ENCODE results near the gene CYP3A5.
A peak's percentile ranks its signal among the peaks of the same experiment; 100 is the strongest.

The CYP3A5 gene

DNA sequence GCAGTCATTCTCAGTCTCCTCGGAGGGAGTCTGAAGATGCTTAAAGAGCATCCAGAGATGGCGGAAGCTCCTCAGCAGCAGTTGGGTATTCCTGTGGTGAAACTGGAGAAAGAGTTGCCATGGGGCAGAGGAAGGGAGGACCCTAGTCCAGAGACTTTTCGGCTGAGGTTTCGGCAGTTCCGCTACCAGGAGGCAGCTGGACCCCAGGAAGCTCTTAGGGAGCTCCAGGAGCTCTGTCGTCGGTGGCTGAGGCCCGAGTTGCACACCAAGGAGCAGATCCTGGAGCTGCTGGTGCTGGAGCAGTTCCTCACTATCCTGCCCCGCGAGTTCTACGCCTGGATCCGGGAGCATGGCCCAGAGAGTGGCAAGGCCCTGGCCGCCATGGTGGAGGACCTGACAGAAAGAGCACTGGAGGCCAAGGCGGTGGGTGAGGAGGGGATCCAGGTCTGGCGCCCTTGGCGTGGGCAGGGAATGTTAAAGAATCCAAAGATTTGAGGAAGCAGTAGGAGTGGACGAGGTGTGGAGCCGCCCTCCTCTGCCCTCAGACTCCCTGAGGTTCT lies 60.1 kb downstream of the CYP3A5 start:
- H3K27ac Mint-ChIP-seq, result peak overlapping the region; percentile 96
- H3K4me3 Mint-ChIP-seq, result no peak overlapping the region
- H3K27me3 Mint-ChIP-seq, result no peaks in the 10 kb centered on the region
- peaks cover 84% of the 10 kb centered on the region for H3K36me3 Mint-ChIP-seq (ENCODE audit: low read depth)
- no peak for DNase-seq
- H3K9me3 Mint-ChIP-seq, result no peaks in the 10 kb centered on the region
- peaks cover 86% of the 10 kb centered on the region for H3K4me1 Mint-ChIP-seq (ENCODE audit: low read depth)

DNA sequence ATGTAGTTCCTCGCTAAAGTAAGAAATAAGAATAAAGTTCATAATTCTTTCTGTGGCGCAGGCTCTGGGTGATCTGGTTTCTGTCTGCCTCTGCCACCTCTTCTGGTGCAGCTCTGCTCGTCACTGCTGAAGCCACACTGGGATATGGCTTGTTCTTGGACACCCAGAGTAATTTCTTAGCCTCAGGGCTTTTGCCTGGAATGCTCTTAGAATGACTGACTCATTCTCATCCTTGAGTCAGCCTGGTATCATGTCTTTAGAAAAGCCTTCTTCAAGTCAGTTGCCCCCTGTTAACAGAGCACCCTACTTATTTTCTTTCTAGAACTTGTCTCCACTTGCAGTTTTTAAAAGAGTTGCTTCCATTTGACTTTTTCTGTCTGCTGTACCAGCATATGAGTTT lies 61.1 kb downstream of the CYP3A5 start:
- DNase-seq, result no peak
- Mint-ChIP-seq H3K27me3 (no peaks in the 10 kb centered on the region), H3K9me3 (no peaks in the 10 kb centered on the region), H3K4me3 (peak overlapping the region; percentile 93), H3K27ac (peak overlapping the region; percentile 96), H3K36me3 (ENCODE audit: low read depth) (peaks cover 75% of the 10 kb centered on the region), H3K4me1 (ENCODE audit: low read depth) (peaks cover 78% of the 10 kb centered on the region)

DNA sequence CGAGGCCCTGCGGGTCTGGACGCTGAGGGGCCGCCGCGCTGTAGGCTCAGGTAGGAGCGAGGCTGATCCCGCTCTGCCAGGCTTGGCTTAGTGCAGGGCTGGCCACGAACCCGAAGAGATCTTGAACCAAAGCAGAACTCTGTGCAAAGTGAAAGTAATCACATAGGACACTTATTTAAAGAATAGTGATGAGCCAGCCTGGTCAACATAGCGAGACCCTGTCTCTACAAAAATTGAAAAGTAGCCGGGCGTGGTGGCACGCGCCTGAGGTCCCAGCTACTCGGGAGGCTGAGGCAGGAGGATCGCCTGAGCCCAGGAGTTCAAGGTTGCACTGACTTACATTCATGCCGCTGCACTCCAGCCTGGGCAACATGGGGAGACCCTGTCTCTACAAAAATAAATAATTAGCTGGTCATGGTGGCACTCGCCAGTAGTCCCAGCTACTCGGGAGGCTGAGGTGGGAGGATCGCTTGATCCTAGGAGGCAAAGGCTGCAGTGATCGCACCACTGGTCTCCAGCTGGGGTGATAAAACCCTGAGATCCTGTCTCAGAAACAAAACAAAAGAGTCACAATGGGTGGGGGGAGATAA lies 62.5 kb downstream of the CYP3A5 start:
- H3K27ac Mint-ChIP-seq, result peak overlapping the region; percentile 96
- no peaks in the 10 kb centered on the region for H3K27me3 Mint-ChIP-seq
- H3K4me3 Mint-ChIP-seq, result peak overlapping the region; percentile 93
- H3K4me1 Mint-ChIP-seq (ENCODE audit: low read depth), result peaks cover 64% of the 10 kb centered on the region
- no peak for DNase-seq
- H3K36me3 Mint-ChIP-seq (ENCODE audit: low read depth), result peaks cover 60% of the 10 kb centered on the region
- H3K9me3 Mint-ChIP-seq, result no peaks in the 10 kb centered on the region

DNA sequence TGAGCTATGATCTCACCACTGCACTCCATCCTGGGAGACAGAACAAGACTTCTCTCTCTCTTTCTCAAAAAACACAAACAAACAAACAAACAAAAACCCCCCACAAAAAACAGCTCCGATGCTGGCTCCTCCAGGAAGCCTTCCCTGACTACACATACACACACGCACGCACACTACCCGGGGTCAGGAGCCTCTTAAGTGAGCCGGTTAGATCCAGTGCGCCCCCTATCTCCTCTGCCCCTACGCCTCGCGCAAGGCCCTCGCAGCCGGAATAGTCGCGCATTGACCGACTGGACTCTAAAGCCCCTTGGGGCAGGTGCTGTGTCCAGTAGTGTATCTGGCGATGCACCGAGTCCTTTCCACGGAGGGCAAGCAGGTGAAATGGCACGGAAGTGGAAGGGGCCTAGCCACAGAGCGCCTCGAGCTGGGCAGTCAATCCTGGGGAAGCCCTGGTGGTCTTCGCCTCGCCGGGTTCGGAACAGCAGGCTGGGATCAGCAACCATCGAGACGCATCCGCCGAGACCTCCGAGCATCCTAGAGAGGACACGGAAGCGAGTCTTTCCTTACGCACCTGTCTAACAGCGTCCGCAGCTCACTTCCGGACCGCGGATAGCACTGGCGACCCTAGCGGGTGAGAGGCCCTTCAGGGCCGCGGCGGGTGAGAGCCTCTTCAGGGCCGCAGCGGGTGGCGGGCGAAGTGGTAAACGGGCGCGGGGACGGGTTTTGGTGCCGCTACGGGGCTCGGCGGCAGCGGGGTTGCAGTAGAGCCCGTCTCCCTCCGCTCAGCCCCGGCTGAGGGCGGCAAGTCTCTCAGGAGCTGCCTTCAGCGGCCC lies 63.2 kb downstream of the CYP3A5 start, which contains the start of gene ZSCAN25:
Gene ZSCAN25, plus strand, starts transcription at position 588 of the 833 bp plus-strand sequence. CDS start 2,661 bp downstream, outside the sequence.
- H3K36me3 Mint-ChIP-seq (ENCODE audit: low read depth), result peaks cover 53% of the 10 kb centered on the region

DNA sequence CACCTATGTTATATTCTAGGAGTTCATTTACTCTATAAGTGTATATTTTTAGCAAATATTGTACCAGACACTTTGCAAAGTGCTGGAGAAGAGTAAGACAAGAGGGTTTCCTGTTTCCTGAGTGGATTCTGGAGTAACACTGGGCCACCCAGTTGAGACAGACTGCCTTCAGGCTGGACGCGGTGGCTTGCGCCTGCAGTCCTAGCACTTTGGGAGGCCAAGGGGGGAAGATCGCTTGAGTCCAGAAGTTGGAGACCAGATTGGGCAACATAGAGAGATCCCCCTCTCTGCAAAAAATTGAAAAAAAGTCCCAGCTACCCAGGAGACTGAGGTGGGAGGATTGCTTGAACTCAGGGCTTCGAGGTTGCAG lies 63.8 kb downstream of the CYP3A5 start:
- Mint-ChIP-seq H3K4me1 (ENCODE audit: low read depth) (peaks cover 52% of the 10 kb centered on the region), H3K27ac (peak overlapping the region; percentile 96), H3K4me3 (peak overlapping the region; percentile 93), H3K27me3 (no peaks in the 10 kb centered on the region), H3K9me3 (no peaks in the 10 kb centered on the region), H3K36me3 (ENCODE audit: low read depth) (peaks cover 47% of the 10 kb centered on the region)
- no peak for DNase-seq

More for the DNA sequence above, 63.2 kb downstream of the CYP3A5 start, which contains the start of gene ZSCAN25:
- Mint-ChIP-seq H3K4me1 (ENCODE audit: low read depth) (peaks cover 58% of the 10 kb centered on the region), H3K9me3 (no peaks in the 10 kb centered on the region), H3K4me3 (peak within 1 kb of the TSS; percentile 93), H3K27ac (peak within 1 kb of the TSS; percentile 96), H3K27me3 (no peaks in the 10 kb centered on the region)
- DNase-seq, result peak; percentile 90

DNA sequence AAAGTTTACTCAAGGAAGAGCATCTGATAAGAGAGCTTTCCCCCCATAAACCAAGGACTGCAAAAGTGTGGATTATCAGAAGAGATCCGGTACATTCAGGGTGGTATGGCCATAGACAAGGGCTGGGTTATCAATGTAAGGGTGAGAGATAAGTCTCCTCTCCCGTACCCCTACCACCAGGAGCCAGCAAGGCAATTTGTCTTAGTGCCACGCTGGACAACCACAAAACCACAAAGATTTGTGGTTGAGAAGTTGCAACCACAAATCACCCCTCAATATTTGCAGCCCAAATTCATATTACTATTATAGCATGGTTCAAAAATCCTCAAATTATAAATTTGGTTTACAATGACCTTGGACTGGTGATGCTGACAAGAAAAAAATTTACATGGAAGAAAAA lies 65.3 kb downstream of the CYP3A5 start:
- Mint-ChIP-seq H3K9me3 (no peaks in the 10 kb centered on the region), H3K4me1 (ENCODE audit: low read depth) (peaks cover 38% of the 10 kb centered on the region), H3K27ac (no peak overlapping the region), H3K27me3 (no peaks in the 10 kb centered on the region), H3K4me3 (no peak overlapping the region), H3K36me3 (ENCODE audit: low read depth) (peaks cover 32% of the 10 kb centered on the region)
- DNase-seq, result no peak

DNA sequence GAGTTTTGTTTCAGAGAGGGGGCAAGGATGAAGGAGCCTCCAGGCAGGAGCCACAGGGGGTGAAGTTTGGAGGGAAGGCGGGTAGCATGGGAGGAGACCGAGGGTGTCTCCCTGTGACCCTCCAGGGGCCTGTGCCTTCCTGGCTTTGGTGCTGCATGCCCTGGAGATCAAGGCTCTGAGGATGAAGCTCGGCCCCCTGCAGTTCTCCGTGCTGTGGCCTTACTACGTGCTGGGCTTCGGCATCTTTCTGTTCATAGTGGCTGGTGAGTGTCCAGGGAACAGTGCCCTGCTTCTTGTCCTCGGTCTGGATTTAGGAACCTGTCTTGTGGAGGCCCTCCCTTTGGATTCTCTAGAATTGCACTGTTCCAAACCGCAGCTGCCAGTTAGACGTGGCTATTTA lies 72.2 kb downstream of the CYP3A5 start:
- no peak for DNase-seq
- no peak overlapping the region for H3K27ac Mint-ChIP-seq
- no peak overlapping the region for H3K4me3 Mint-ChIP-seq
- no peaks in the 10 kb centered on the region for H3K9me3 Mint-ChIP-seq
- no peaks in the 10 kb centered on the region for H3K27me3 Mint-ChIP-seq
- H3K4me1 Mint-ChIP-seq (ENCODE audit: low read depth), result no peaks in the 10 kb centered on the region
- no peaks in the 10 kb centered on the region for H3K36me3 Mint-ChIP-seq (ENCODE audit: low read depth)

DNA sequence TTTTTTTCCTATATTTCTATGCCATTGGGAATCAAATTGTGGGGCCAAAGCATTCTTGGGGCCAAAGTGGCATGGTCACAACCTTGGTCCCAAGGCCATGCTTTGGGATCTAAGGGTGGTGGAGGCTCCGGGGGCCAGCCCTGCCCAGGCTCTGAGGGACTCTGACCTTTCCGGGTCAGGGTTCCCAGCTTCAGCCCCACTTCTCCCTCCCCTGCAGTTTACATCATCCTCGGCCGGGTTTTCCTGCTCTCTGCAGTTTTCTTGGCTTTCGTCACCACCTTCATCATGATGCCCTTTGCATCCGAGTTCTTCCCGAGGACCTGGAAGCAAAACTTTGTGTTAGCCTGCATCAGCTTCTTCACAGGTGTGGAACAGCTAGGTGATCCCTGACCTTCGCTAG lies 73.3 kb downstream of the CYP3A5 start:
- Mint-ChIP-seq H3K4me3 (no peak overlapping the region), H3K27ac (no peak overlapping the region), H3K9me3 (no peaks in the 10 kb centered on the region), H3K27me3 (no peaks in the 10 kb centered on the region), H3K36me3 (ENCODE audit: low read depth) (no peaks in the 10 kb centered on the region), H3K4me1 (ENCODE audit: low read depth) (no peaks in the 10 kb centered on the region)
- DNase-seq, result no peak

DNA sequence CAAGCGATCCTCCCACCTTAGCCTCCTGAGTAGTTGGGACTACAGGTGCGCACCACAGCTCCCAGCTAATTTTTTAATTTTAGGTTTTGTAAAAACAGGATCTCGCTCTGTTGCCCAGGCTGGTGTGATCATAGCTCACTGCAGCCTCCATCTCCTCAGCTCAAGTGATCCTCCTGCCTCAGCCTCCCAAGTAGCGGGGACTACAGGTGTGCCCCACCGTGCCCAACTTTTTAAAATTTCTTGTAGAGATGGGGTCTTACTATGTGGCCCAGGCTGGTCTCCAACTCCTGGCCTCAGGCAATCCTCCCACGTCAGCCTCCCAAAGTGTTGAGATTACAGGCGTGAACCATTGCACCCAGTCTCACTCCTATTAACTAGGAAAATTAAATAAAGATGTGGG lies 74.3 kb downstream of the CYP3A5 start:
- Mint-ChIP-seq H3K4me1 (ENCODE audit: low read depth) (no peaks in the 10 kb centered on the region), H3K27me3 (no peaks in the 10 kb centered on the region), H3K27ac (no peak overlapping the region), H3K36me3 (ENCODE audit: low read depth) (no peaks in the 10 kb centered on the region), H3K4me3 (no peak overlapping the region), H3K9me3 (no peaks in the 10 kb centered on the region)
- DNase-seq, result no peak

DNA sequence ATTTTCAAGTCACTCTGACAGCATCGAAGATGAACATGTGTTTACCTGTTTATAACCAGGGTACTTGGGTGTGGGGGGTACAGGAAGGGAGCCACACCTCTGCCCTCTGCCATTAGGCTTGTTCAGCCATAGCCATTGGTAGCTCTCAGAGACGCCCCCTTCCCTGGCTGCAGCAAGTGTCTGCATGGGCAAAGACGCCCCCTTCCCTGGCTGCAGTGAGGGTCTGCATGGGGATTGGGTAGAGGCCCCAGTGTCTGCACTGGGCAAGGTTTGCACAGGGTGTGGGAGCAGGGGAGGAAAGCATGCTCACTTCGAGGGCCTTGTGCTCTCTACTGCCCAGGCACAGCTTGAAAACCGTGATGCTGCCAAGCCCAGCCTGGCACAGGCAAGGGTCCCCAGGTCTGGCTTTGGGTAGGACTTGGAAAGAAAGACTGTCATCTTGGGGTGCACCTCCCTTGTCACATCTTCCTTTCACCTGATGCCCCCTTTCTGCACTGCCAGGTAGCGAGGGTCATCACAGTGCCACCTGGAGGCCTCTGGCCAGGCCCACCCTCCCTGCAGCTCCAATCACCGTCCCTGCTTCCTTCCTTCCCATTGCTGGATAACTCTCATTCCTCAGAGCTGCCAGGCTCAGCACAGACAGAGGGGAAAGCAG lies 78.0 kb downstream of the CYP3A5 start:
- DNase-seq, result no peak
- no peaks in the 10 kb centered on the region for H3K36me3 Mint-ChIP-seq (ENCODE audit: low read depth)
- no peak overlapping the region for H3K4me3 Mint-ChIP-seq
- no peaks in the 10 kb centered on the region for H3K9me3 Mint-ChIP-seq
- H3K27me3 Mint-ChIP-seq, result no peaks in the 10 kb centered on the region
- H3K4me1 Mint-ChIP-seq (ENCODE audit: low read depth), result no peaks in the 10 kb centered on the region
- H3K27ac Mint-ChIP-seq, result no peak overlapping the region

DNA sequence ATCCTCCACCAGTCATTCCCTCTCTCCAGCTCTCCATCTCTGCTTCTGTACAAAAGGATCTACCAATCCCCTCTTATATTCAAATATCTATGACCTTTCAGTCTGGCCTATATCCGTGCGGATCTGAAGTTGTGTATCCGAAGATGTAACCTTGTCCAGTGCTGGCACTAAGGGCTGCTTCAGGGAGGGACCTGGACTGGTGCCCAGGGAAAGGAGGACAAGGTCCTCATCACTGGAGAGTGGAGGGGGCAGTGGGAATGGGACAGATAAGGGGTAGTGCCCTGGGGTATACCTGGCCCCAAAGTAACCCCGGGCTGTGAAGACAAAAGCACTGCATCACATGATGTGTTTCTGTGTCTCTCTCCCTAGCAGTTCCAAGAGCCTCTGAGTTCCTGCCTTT lies 80.0 kb downstream of the CYP3A5 start:
- Mint-ChIP-seq H3K27me3 (no peaks in the 10 kb centered on the region), H3K36me3 (ENCODE audit: low read depth) (no peaks in the 10 kb centered on the region), H3K9me3 (no peaks in the 10 kb centered on the region), H3K4me1 (ENCODE audit: low read depth) (no peaks in the 10 kb centered on the region), H3K4me3 (no peak overlapping the region), H3K27ac (no peak overlapping the region)
- DNase-seq, result no peak

All from activated T-cell treated with anti-CD3 and anti-CD28 coated beads, Interleukin-2, amount 50 U/mL, for 24 hours (primary cell).